HepG2 (cell line): Measurements from ENCODE around the gene APC2. TPM values are rescaled to one million over a fixed set of nuclear protein-coding genes. Genes with fewer than 3 reads are reported as not detected.

Source experiments
- BCLAF1 ChIP-seq: fragments of 450-650 bp; IDR thresholded peaks from 2 replicates; pipeline ENCODE4 v1.6.1; 2017; ENCODE audit warnings: mild to moderate bottlenecking
- E2F2 ChIP-seq: sonication (generic); formaldehyde crosslinking; IDR thresholded peaks from 2 replicates; pipeline ENCODE4 v1.4.0; 2020; ENCODE audit warnings: missing genetic modification reagents, borderline replicate concordance
- ELF1 ChIP-seq: sonication (generic); formaldehyde crosslinking; IDR thresholded peaks from 2 replicates; pipeline ENCODE4 v1.4.0; 2020; ENCODE audit warnings: missing genetic modification reagents
- PRDM15 ChIP-seq: sonication (generic); formaldehyde crosslinking; IDR thresholded peaks from 2 replicates; pipeline ENCODE4 v1.4.0; 2020; ENCODE audit warnings: missing genetic modification reagents
- RNF2 ChIP-seq: fragments of 450-650 bp; conservative IDR thresholded peaks from 2 replicates; pipeline ENCODE4 v1.6.1; 2016; ENCODE audit warnings: low read depth
- ZBTB8A ChIP-seq: sonication (generic); formaldehyde crosslinking; IDR thresholded peaks from 2 replicates; pipeline ENCODE4 v1.4.0; 2020; ENCODE audit warnings: mild to moderate bottlenecking, low read depth, missing genetic modification reagents, borderline replicate concordance
- ZHX2 ChIP-seq, 2 experiments: sonication (generic) in 1 of 2; formaldehyde crosslinking in 1 of 2; IDR thresholded peaks; 2 replicates each; pipeline versions ENCODE4 v1.6.1 to v1.9.0; 2014 to 2022; ENCODE audit warnings: antibody characterized with exemption in 1 of 2, borderline replicate concordance in 1 of 2, inconsistent platforms in 1 of 2, low read depth in 1 of 2, missing genetic modification reagents in 1 of 2
- ZNF724P ChIP-seq: sonication (generic); formaldehyde crosslinking; IDR thresholded peaks from 2 replicates; pipeline ENCODE4 v1.8.0; 2022; ENCODE audit warnings: missing genetic modification reagents, borderline replicate concordance
- polyA plus RNA-seq, 8 experiments: library from polyadenylated mRNA; depleted of rRNA in 3 of 8; stranded (reverse) in 7 of 8; unstranded in 1 of 8; fragments of >200 nt; fragmentation: Illumina TruSeq in 4 of 8; extraction: Trizol in 4 of 8; gene quantifications; 2 replicates each; pipeline versions ENCODE4 v1.2.1 to v1.2.3, GENCODE V29; 2011 to 2016; ENCODE audit warnings: low read depth in 4 of 8, missing spikeins in 1 of 8, mixed read lengths in 1 of 8; ENCODE audit not compliant: insufficient read depth in 1 of 8
- total RNA-seq, 5 experiments: library from RNA; depleted of rRNA; stranded (reverse); fragments of >200 nt; fragmentation: Illumina TruSeq; extraction: Trizol; gene quantifications; 2 replicates each; pipeline ENCODE4 v1.2.3, GENCODE V29; 2016; ENCODE audit warnings: low read depth in 1 of 5
- TF ChIP-seq, protein P1 (sequence below): sonication (generic); formaldehyde crosslinking; IDR thresholded peaks from 2 replicates; pipeline ENCODE4 v1.4.0; 2020; ENCODE audit warnings: missing genetic modification reagents, borderline replicate concordance

Gene APC2
- total and polyA plus RNA-seq, 2 of the 13 experiments (the other 11 are each of a cell fraction or from before 2014, with no cell fraction given) = 0.08 to 0.22 TPM

DNA sequence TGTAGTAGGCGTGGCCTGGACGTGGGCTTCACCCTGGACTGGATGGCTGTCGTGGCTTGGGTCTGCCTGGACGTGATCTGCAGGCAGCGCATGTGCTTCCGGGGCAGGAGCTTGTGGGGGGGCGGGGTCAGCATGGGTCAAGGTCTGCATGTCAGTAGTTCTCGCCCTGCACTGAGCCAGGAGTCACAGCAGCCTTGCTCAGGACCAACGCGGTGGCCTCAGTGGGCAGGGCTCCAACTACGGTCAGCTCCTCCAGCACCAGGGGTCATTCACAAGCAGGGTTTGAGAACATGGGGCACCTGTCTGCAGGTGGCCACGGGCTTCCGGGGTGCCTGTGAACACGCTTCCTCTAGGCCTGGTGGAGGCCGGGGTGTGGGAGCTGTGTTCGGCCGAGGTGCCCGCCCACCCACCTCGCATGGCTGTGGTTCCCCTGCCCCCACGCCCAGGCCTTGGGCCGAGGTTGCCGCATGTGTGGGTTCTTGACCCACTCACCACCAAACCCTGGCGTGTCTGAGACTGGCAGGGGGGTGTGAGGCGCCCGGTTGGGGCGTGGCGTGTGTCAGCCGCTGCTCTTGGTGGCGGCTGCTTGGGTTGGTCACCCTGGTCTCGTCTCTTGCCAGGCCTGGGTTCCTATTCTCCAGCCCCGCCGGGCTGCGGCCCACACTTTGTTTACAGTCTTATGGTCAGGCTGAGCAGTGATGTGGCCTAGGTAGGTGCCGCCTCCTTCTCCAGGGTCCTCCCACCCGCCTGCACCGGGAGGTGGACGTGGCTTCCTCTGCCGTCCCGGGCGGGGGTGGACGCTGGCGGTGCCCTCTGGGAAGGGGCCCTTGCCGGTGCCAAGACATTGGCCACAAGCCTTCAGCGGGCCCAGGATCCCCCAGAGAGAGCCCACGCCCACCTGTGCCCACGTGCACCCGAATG, 16.5 kb upstream of the APC2 start (continued):
- TF ChIP-seq ZHX2 (IDR thresholded peaks at IDR 0.05; ENCODE audit: low read depth) = no peak
- no peak for TF ChIP-seq ZHX2 (CRISPR knock-in tag; IDR thresholded peaks at IDR 0.05; ENCODE audit: borderline replicate concordance)
- TF ChIP-seq BCLAF1 = no peak
- TF ChIP-seq ZBTB8A (CRISPR knock-in tag) = no peak
- no peak for TF ChIP-seq PRDM15 (CRISPR knock-in tag)
- TF ChIP-seq, protein P1, sequence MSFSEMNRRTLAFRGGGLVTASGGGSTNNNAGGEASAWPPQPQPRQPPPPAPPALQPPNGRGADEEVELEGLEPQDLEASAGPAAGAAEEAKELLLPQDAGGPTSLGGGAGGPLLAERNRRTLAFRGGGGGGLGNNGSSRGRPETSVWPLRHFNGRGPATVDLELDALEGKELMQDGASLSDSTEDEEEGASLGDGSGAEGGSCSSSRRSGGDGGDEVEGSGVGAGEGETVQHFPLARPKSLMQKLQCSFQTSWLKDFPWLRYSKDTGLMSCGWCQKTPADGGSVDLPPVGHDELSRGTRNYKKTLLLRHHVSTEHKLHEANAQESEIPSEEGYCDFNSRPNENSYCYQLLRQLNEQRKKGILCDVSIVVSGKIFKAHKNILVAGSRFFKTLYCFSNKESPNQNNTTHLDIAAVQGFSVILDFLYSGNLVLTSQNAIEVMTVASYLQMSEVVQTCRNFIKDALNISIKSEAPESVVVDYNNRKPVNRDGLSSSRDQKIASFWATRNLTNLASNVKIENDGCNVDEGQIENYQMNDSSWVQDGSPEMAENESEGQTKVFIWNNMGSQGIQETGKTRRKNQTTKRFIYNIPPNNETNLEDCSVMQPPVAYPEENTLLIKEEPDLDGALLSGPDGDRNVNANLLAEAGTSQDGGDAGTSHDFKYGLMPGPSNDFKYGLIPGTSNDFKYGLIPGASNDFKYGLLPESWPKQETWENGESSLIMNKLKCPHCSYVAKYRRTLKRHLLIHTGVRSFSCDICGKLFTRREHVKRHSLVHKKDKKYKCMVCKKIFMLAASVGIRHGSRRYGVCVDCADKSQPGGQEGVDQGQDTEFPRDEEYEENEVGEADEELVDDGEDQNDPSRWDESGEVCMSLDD (CRISPR knock-in tag) = no peak
- TF ChIP-seq RNF2 = no peak
- TF ChIP-seq ZNF724P = no peak
- TF ChIP-seq ELF1 (CRISPR knock-in tag) = no peak
- no peak for TF ChIP-seq E2F2 (CRISPR knock-in tag)
